Esophagus squamous epithelium (tissue), 4 donors: ENCODE measurements around the gene FPR1.

ENCODE experiments used
- POLR2A ChIP-seq, 4 donors: fragments of 450-650 bp; IDR thresholded peaks; one replicate each; pipeline ENCODE4 v1.6.1; 2017; ENCODE audit warnings: antibody characterized with exemption in 4 of 4, mild to moderate bottlenecking in 4 of 4, moderate library complexity in 3 of 4
- TF ChIP-seq, protein P1 (sequence below), 6 experiments: fragments of 450-650 bp in 4 of 6; fragments of 200-600 bp in 2 of 6; sonication (generic) in 2 of 6; IDR thresholded peaks; one replicate each; pipeline ENCODE4 v1.5.1; 2016 to 2019; ENCODE audit warnings: antibody characterized with exemption in 6 of 6, mild to moderate bottlenecking in 4 of 6, moderate library complexity in 4 of 6

GRCh38 chr19:51696606-51697005 lies 55.1 kb downstream of the FPR1 start:
- no peak for TF ChIP-seq POLR2A (IDR thresholded peaks at IDR 0.05)
- TF ChIP-seq, protein P1, sequence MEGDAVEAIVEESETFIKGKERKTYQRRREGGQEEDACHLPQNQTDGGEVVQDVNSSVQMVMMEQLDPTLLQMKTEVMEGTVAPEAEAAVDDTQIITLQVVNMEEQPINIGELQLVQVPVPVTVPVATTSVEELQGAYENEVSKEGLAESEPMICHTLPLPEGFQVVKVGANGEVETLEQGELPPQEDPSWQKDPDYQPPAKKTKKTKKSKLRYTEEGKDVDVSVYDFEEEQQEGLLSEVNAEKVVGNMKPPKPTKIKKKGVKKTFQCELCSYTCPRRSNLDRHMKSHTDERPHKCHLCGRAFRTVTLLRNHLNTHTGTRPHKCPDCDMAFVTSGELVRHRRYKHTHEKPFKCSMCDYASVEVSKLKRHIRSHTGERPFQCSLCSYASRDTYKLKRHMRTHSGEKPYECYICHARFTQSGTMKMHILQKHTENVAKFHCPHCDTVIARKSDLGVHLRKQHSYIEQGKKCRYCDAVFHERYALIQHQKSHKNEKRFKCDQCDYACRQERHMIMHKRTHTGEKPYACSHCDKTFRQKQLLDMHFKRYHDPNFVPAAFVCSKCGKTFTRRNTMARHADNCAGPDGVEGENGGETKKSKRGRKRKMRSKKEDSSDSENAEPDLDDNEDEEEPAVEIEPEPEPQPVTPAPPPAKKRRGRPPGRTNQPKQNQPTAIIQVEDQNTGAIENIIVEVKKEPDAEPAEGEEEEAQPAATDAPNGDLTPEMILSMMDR (IDR thresholded peaks at IDR 0.05) = no peak
